Stimulated activated CD8-positive, alpha-beta memory T cell treated with anti-CD3 and anti-CD28 coated beads, Interleukin-15, amount 100 ng/mL, for 4 hours (primary cell): ENCODE results near the gene TCAF1.
"Not testable (repeated sequence)": the region's sequence is repeated elsewhere in the genome, so short reads cannot be mapped to it uniquely, and the experiment has no call there.

Source experiments
- DNase-seq, 2 donors: peaks; one replicate each; pipeline ENCODE4 v3.0.0-alpha.2; 2020; ENCODE audit warnings: low read depth in 2 of 2

TCAF1 gene

GRCh38 chr7:143902332-143902899 is 440 bp upstream of the TCAF1 start:
- no peak for DNase-seq

GRCh38 chr7:143901332-143901667 is 676 bp downstream of the TCAF1 start:
- DNase-seq: no peak

- no peak for DNase-seq
These were observed 1.7 kb downstream of the TCAF1 start for GRCh38 chr7:143900230-143900766.

GRCh38 chr7:143898810-143899209 is 3.2 kb downstream of the TCAF1 start:
- DNase-seq: no peak

GRCh38 chr7:143896667-143897066 is 5.3 kb downstream of the TCAF1 start:
- no peak for DNase-seq

GRCh38 chr7:143892527-143893300 is 9.3 kb downstream of the TCAF1 start:
- no peak for DNase-seq

- DNase-seq: no peak
These were observed 10.5 kb downstream of the TCAF1 start for GRCh38 chr7:143891457-143891856.

GRCh38 chr7:143890558-143890957 is 11.4 kb downstream of the TCAF1 start:
- DNase-seq: no peak

GRCh38 chr7:143889068-143889467 is 12.9 kb downstream of the TCAF1 start:
- no peak for DNase-seq

GRCh38 chr7:143886826-143887477 is 15.0 kb downstream of the TCAF1 start:
- no peak for DNase-seq

- no peak for DNase-seq
These were observed 16.0 kb downstream of the TCAF1 start for GRCh38 chr7:143885951-143886350.

- no peak for DNase-seq
These were observed 16.9 kb downstream of the TCAF1 start for GRCh38 chr7:143884969-143885559.

GRCh38 chr7:143884241-143884968 is 17.6 kb downstream of the TCAF1 start:
- no peak for DNase-seq

GRCh38 chr7:143882604-143883078 is 19.3 kb downstream of the TCAF1 start:
- no peak for DNase-seq

GRCh38 chr7:143882020-143882603 is 19.9 kb downstream of the TCAF1 start:
- no peak for DNase-seq

- DNase-seq: no peak
These were observed 23.1 kb downstream of the TCAF1 start for GRCh38 chr7:143878884-143879283.

GRCh38 chr7:143877098-143877497 is 24.9 kb downstream of the TCAF1 start:
- DNase-seq: no peak

GRCh38 chr7:143876218-143876617 is 25.8 kb downstream of the TCAF1 start:
- DNase-seq: no peak

GRCh38 chr7:143873242-143873641 is 28.7 kb downstream of the TCAF1 start:
- not testable (repeated sequence) for DNase-seq

GRCh38 chr7:143871534-143871933 is 30.4 kb downstream of the TCAF1 start:
- DNase-seq: not testable (repeated sequence)

- not testable (repeated sequence) for DNase-seq
These were observed 44.0 kb downstream of the TCAF1 start for GRCh38 chr7:143857994-143858393.
